HG02840 (cell line): Measurements from ENCODE around the gene NPPB.
A peak's percentile ranks its signal among the peaks of the same experiment; 100 is the strongest.
"Not testable (repeated sequence)": the region's sequence is repeated elsewhere in the genome, so short reads cannot be mapped to it uniquely, and the experiment has no call there.

Source experiments
- ATAC-seq: cut with Tn5 transposase; IDR thresholded peaks from one replicate; pipeline ENCODE4 v1.9.1; 2021; ENCODE audit warnings: mild to moderate bottlenecking, moderate library complexity, moderate number of reproducible peaks; ENCODE audit not compliant: unreplicated experiment, low FRiP score

NPPB gene

DNA sequence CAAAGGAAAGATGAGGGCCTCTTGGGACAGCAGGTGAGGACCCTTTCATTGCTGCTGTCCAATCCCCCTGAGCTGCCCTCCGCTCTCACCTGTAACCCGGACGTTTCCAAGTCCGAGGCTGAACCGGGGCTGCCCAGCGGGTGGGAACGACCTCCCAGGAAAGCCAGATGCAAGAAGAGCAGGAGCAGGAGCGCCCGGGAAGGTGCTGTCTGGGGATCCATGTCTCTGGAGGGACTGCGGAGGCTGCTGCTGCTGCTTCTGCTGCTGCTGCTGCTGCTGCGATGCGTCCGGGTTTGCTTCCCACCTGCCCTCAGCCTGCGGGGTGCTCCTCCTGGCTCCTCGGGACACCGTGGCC lies at the start of gene NPPB:
TSS of gene NPPB (minus strand) at position 333 of the 355 bp plus-strand sequence. CDS start at position 221, 112 bp downstream.
- ATAC-seq: no peak

DNA sequence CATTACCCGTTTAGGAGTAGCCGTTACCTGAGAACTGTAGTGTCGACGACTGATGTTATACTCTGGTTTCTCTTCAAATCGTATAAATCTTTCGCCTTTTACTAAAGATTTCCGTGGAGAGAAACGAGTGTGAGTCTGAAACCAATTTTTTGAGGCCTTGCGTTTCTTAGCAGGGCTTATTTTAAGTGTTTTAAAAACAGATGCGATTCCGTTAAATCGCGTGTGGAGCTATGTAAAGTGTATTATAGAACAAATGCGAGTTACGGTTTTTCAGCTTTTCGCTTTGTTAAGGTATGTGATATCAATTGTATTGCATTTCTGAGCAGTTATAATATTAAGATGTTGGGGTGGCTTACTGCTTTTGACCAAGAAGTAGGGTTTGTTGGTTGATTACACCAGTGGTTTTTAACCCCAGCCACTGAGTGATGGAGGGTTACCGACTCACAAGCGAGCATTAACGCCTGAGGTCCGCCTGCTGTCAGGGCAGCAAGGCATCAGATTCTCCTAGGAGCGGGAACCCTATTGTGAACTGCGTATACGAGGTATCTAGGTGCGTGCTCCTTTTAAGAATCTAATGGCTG lies 49.4 kb upstream of the NPPB start:
- peak; percentile 43 for ATAC-seq

DNA sequence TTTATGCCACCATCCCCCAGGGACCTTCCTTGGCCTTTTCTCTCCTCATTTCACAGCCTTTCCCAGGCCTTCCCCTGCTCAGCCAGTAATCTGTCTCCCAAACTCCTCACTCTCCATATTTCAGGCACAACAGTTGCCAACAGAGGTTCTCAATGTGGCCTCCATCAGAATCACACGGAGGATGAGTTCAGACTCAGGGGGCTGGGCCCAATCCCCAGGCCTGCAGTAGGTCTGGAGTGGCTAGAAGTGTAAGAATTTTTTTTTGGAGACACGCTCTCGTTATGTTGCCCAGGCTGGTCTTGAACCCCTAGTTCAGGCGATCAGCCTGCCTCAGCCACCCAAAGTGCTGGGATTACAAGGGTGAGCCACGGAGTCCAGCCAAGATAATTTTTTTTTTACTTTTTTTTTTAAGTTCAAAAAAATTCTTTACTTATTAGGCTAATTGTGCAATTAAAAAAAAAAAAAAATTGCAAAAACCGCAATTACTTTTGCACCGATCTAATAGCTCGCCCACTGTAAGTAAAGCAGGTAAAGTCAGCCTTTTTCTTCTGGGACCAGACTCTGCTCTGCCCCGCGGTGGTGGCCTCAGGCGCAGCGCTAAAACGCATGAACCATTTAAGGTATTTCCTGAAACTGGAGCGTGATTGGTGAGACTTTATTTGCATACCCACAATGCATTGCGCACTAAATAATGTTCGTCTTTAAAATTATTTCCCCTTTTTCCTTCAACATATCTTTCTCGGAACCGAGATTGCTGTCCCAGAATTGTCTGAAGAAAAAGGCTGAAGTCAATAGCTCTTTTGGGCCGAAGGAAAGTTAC lies 48.7 kb upstream of the NPPB start:
- ATAC-seq: peak; percentile 49

GRCh38 chr1:11906870-11907269 lies 48.1 kb upstream of the NPPB start:
- ATAC-seq: no peak

- ATAC-seq: no peak
These were observed 46.2 kb upstream of the NPPB start for GRCh38 chr1:11904978-11905377.

- not testable (repeated sequence) for ATAC-seq
These were observed 45.4 kb upstream of the NPPB start for GRCh38 chr1:11904156-11904555.

DNA sequence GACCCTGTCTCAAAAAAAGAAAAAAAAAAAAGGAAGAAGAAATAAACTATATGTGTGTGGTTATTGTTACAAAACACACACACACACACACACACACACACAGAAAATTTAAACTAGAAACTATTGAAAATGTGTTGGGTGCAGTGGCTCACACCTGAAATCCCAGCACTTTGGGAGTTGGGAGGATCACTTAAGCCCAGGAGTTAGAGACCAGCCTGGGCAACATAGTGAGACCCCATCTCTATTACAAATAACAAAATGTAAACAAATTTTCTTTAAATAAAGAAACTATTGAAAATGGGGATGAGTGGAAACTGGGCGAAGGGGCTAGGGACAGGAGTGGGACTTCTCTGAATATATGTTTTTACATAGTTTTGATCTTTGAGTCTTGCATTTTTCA lies 44.5 kb upstream of the NPPB start:
- ATAC-seq: no peak

DNA sequence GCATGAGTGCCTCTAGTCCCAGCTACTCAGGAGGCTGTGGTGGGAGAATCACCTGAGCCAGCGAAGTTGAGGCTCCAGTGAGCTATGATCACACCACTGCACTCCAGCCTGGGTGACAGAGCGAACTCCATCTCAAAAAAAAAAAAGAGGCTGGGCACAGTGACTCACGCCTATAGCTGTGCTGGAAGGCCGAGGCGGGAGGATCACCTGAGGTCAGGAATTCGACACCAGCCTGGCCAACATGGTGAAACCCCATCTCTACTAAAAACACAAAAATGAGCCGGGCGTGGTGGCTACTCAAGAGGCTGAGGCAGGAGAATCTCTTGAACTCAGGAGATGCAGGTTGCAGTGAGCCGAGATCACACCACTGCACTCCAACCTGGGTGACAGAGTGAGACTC lies 42.7 kb upstream of the NPPB start:
- not testable (repeated sequence) for ATAC-seq

- no peak for ATAC-seq
These were observed 40.2 kb upstream of the NPPB start for GRCh38 chr1:11898831-11899467.

GRCh38 chr1:11898086-11898785 lies 39.5 kb upstream of the NPPB start:
- ATAC-seq: no peak

DNA sequence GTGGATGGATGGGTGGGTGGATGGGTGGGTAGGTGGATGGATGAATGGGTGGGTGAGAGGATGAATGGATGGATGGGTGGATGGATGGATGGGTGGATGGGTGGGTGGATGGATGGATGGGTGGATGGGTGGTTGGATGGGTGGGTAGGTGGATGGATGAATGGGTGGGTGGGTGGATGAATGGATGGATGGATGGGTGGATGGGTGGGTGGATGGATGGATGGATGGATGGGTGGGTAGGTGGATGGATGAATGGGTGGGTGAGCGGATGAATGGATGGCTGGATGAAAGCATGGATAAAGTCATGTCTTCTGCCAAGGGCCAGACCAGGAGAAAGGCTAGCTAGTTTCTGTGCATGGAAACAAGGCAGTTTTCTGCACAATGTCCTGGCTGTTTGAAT lies 35.8 kb upstream of the NPPB start:
- ATAC-seq: not testable (repeated sequence)

DNA sequence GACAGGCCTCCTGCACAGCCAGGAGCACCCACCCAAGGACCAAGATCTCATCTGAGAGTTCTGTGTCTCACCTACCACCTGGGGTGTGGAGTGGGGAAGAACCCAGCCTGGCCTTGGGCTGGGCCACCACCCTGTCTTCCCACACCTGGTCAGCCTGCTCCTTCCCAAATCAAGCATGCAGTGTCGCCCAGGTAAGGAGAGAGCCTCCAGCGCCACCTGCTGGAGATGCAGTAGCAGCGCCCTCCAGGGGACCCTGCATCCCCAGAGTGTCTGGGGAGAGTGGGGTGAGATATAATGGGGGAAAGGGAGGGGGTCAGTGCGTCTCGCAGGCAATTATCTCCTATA lies 35.1 kb upstream of the NPPB start:
- ATAC-seq: no peak

DNA sequence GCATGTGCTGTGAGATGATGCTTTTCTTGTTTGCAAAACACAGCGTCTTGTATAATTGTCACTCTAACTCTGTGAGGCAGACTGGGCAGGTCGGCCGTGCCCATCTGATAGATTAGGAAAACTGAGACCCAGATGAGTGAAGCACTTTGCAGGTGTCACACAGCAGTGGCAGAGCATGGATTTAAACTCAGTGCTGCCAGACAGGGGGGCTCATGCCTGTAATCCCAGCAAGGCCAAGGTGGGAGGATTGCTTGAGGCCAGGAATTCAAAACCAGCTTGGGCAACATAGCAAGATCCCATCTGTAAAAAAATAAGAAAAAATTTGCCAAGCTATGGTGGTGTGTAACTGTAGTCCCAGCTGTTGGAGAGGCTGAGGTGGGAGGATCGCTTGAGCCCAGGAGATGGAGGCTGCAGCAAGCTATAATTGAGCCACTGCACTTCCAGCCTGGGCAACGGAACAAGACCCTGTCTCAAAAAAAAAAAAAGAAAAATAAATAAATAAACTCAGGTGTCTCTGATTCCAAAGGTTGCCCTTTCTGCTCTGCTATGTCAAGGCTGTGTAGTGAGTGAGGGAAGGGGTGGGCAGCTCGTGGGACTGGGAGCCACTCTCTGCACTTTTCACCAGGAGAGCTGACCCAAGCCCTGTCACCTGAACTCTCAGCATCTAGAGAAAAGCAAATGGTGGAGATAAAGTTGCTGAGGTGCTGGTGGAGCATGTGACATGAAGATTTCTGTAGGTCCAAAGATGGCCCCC lies 32.9 kb upstream of the NPPB start:
- ATAC-seq: no peak

DNA sequence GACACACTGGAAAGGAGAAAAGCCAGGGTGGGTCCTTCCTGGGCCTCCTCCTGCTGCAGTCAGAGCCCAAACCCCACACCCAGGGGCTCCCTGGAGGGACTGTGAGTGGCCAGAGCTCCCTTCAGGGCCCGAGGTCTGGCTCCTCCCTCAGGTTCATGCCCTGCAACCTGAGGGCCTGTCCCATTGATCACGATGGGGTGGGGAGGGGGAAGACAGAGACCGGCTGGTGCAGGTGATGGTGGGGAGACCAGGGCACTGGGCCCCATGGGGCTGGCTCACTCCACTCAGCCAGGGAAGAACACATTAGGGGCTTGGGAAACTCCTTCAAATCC lies 30.1 kb upstream of the NPPB start:
- no peak for ATAC-seq

DNA sequence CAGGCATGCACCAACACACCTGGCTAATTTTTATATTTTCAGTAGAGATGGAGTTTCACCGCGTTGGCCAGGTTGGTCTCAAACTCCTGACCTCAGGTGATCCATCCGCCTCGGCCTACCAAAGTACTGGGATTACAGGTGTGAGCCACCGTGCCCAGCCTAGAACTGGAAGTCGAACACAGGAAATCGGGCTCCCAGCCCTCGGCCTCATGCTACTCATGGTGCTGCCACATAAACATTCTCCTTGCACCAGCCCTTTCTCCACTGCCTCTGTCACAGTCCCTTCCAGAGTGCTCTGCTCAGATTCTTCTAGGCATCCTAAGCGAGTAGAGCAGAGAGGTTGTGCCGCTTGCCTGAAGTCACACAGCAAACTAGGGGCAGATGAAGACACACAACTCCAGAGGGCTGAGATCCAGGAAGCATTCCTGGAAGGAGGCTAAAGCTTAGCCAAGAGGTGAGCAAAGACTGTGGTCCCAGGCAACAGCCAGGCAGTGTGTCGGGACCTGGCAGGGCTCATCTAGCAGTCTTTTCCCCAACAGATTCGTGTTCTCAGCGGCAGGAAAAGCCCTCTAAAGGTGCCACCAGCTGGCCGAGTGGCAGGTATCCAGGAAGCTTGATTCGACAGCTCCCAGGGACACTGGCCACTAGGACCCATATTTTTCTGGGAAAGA lies 29.6 kb upstream of the NPPB start:
- no peak for ATAC-seq

DNA sequence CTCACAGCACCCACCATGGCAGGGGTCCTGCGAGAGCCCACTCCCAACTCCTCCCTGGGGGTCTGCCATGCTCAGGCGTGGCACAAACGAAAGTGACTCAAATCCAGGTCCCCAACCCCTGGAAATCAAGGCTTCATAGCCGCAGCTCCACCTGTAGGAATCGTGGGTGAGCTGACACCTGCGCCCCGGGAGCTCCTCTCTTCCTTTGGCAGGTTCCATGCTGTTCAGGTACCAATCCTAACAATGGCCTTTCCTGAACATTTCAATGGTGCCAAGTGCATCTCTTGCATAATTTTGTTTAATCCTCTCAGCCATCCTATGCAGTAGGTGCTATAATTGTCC lies 28.9 kb upstream of the NPPB start:
- ATAC-seq: no peak

DNA sequence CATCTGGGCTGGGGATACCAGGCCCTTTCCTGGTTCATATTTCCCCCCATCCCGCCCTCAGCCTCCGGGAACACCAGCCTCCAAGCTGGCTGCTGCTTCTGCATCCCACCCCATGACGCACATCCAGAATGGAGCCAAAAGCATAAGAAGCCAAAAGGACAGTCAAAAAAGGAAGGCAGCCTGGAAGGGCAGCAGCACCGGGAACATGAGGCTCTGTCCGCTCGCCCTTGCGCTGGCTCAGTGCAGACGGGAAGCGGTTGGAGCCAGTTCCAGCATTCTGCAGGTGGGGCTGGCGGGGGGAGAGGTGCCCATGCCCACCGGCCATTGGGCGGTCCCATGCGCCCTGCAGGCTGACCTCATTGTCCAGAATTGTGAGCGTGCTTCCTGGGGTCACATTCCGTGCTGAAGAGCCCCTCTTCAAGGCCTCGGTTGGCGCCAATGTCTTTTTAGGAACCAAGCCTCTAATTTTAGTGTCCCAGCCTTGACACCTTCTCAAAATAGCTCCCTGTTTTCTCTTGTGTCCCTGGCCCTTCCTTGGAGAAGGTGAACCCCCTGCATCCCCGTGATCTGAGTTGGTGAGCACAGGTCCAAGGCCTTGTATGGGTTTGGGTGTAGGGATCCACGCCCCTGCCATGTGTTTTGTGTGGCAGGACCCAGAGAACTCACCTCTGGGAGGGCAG lies 28.4 kb upstream of the NPPB start:
- no peak for ATAC-seq

DNA sequence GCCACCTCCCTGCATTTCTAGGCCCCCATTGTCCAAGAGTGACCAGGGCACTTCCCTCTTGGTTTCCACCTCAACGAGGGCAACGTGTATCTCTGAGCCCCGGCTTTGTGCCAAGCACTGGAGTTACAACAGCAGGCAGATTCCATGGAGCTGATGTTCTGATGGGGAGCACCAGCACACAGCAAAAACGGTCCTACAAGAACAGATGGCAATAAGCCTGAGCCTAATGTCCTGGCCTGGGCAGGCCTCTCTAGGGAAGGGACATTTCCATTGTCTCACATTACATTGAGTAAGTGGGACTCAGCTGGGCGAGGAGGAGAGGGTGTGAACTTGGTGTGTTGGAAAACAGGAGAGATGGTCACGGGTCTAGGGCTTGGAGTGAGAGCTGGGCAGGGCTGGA lies 27.2 kb upstream of the NPPB start:
- no peak for ATAC-seq

DNA sequence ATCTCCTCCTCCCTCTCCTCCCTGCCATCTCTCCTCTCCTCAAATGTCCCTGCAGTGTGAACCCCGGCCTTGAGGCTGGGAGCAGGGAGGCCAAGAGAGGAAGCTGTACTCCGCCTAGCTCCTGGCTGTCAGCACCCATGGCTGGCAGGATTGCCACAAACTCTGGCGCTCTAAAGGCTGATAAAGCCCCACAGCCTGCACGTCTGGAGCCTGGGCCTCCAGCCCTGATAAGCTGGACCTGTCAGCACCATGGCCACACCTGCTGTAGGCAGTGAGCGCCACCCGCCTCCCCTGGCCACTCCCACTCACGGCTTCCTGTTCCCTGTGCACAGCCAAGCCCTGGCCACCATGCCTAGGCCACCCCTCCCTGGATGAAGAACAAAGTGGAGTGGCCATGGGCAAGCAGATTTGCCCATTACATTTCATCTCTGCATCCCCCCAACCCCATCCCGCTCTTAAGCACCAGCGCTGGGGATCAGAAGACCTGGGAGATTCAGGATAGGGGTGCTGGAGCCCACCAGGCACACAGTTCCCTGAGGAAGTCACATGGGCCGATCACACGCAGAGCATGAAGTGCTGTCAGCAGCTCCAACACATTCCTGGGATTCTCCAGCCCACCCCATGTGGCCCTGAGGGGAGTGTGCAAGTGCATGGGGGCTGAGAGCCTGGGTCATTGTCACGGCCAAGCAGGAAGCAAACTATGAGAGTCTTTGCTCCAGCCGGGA lies 24.2 kb upstream of the NPPB start:
- no peak for ATAC-seq
